Measurements from ENCODE around the gene USP17L29.
"Not testable (repeated sequence)": the region's sequence is repeated elsewhere in the genome, so short reads cannot be mapped to it uniquely, and the experiment has no call there.

DNA sequence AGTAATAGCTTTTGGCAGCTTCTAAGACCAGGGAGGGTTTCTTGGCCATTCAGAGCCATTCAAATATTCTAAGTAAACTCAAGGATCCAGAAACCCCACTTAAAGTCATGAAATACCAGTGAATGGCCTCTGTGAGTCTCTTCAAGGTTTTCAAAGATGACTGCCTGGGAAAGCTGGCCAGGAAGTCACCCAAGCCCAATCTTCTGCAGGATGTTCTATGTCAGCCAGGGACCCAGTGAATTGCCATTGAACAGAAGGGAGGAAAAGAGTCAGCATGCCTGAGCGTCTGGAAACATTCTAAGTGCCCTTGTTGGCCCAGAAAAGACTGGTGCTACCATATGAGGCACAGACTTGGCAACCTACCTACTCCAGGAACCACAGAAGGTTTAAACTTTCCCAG, 26.4 kb downstream of the USP17L29 start:
- TF ChIP-seq, protein P1, sequence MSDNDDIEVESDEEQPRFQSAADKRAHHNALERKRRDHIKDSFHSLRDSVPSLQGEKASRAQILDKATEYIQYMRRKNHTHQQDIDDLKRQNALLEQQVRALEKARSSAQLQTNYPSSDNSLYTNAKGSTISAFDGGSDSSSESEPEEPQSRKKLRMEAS (IDR thresholded peaks at IDR 0.05) = not testable (repeated sequence)
- not testable (repeated sequence) for TF ChIP-seq JUND (IDR thresholded peaks at IDR 0.05; ENCODE audit: low read length); NRF1 (IDR thresholded peaks at IDR 0.05; ENCODE audit: low read depth, low read length); PHF8 (conservative IDR thresholded peaks at IDR 0.05; ENCODE audit: low read depth, low read length); POLR2A (IDR thresholded peaks at IDR 0.05; ENCODE audit: control extremely low read depth in 1 of 2, low read depth in 2 of 2, low read length in 2 of 2); POLR2AphosphoS5 (IDR thresholded peaks at IDR 0.05; ENCODE audit: low read depth, low read length); CEBPB (IDR thresholded peaks at IDR 0.05; ENCODE audit: low read depth, low read length); EZH2 (IDR thresholded peaks at IDR 0.05; ENCODE audit: low read depth, low read length, severe bottlenecking); GABPA (IDR thresholded peaks at IDR 0.05; ENCODE audit: borderline replicate concordance, insufficient read depth, low read length)
- TF ChIP-seq, protein P2, sequence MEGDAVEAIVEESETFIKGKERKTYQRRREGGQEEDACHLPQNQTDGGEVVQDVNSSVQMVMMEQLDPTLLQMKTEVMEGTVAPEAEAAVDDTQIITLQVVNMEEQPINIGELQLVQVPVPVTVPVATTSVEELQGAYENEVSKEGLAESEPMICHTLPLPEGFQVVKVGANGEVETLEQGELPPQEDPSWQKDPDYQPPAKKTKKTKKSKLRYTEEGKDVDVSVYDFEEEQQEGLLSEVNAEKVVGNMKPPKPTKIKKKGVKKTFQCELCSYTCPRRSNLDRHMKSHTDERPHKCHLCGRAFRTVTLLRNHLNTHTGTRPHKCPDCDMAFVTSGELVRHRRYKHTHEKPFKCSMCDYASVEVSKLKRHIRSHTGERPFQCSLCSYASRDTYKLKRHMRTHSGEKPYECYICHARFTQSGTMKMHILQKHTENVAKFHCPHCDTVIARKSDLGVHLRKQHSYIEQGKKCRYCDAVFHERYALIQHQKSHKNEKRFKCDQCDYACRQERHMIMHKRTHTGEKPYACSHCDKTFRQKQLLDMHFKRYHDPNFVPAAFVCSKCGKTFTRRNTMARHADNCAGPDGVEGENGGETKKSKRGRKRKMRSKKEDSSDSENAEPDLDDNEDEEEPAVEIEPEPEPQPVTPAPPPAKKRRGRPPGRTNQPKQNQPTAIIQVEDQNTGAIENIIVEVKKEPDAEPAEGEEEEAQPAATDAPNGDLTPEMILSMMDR (IDR thresholded peaks at IDR 0.05; ENCODE audit: control extremely low read depth in 1 of 3, insufficient read depth in 1 of 3, low read depth in 1 of 3, low read length in 3 of 3) = not testable (repeated sequence)
